NCI-H128 (cell line): ENCODE results near the gene KRT8.
A peak's percentile ranks its signal among the peaks of the same experiment; 100 is the strongest.
"Not testable (repeated sequence)": the region's sequence is repeated elsewhere in the genome, so short reads cannot be mapped to it uniquely, and the experiment has no call there.

ENCODE experiments used
- DNase-seq: peaks from one replicate; lab custom pipeline; 2025; ENCODE audit not compliant: unreplicated experiment; lab: John Stamatoyannopoulos, UW

Gene KRT8

GRCh38 chr12:52876372-52876771 is 28.5 kb downstream of the KRT8 start:
- DNase-seq: no peak

GRCh38 chr12:52874573-52875435 is 30.1 kb downstream of the KRT8 start:
- DNase-seq: no peak

- no peak for DNase-seq
Observed at GRCh38 chr12:52873832-52874572, 30.9 kb downstream of the KRT8 start.

- no peak for DNase-seq
Observed at GRCh38 chr12:52873513-52873831, 31.4 kb downstream of the KRT8 start.

DNA sequence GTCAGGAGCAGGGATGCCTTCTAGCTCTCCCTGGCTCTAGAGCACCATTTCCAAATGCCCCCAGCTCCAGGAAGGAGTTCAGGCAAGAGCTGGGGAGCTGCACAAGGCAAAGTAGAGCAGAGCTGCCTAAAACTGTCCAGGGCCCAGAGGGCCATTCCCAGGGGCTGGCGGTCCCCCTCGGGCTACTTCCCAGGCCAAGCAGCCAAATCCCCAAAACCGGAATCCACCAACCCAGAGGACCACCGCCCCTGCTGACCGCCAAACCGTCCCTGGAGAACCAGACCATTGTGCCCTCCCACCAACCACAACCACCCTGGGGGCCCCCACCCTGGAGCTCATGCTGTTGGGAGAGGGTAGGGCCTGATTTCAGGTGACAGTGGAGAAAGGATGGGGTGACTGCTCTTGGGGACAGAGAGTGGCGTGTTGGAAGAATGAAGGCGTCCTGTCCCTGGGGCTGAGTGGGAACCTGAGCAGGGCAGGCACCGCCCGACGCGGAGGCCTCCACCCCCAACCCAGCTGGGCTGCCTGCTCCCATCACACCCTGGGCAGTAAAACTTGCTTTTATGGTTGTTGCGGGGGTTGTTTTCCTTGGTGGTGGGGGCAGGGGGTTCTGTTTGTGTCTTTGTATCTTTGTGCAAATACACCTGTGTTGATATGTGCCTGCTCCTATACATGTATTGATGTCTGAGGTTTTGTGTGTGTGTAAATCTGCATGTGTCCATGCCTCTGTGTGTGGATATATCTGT is 32.1 kb downstream of the KRT8 start:
- no peak for DNase-seq

DNA sequence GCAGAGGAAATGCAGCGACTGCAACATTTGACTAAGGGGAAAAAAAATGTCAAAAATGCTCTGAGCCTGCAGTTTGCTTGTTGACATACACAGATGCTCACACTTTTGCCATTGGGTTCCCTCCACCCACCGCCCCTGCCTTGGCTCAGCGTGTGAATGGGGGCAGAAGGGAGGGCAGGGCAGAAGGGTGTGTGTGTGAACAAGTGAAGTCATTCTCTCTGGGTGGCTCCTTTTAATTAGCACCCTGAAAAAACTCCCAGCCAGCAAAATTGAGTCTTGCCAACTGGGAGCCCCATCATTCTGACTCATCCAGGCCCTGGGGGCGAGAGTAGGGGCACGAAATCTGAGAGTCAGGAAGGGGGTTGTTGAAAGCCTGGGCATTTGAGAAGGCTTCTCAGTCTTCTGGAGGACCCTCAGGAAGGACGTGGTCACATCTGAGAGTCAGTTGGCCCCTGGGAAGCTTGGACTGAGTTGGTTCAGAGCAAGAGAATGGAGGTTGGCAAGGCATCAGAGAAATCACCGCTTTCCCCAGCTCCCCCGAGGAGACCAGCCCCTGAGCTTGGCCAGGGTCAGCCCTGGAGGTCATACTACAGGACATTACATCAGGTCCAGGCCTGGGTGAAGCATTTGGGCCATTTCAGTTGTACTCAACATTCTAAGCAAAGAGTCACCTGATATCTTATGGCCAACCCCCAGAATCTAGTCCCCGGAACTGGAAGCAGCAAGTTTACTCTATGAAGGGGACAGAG is 33.4 kb downstream of the KRT8 start:
- no peak for DNase-seq

GRCh38 chr12:52870361-52871290 is 34.2 kb downstream of the KRT8 start:
- DNase-seq: no peak

DNA sequence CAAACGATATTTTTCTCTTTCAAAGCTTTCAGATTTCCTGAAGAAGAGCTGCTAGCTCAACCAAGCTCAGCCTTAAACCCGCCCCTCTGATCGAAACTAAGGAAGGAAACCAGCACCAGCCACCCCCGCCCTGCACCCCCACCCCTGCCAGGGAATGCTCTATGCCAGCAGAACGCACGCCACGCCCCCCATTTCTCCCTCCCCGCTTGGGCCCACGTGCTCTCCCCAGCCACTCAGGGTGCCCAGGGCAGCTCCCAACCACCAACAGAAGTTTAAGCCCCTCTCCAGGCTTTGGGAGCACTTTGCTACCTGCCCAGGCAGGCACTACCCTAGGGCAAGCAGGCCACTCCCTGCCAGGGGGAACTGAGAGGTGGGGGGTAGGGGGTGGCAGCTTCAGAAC is 37.2 kb downstream of the KRT8 start:
- no peak for DNase-seq

DNA sequence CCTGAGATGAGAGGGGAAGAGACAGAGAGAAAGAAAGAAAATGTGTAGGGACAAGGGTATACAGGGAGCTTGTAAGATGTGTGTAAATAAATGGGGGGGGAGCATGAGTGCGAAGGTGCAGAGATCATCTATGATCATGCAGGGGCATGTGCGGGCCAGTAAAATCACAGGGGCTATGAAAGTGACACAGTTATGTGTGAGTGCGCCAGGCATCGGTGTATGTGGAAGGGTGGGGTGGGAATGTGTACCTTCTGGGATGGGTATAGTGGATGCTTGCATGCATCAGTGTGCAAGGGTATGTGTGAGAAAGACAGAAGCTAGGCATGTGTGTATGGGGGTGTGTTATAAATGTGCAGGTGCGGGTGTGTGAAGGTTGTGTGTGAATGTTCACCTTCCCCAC is 37.7 kb downstream of the KRT8 start:
- no peak for DNase-seq

DNA sequence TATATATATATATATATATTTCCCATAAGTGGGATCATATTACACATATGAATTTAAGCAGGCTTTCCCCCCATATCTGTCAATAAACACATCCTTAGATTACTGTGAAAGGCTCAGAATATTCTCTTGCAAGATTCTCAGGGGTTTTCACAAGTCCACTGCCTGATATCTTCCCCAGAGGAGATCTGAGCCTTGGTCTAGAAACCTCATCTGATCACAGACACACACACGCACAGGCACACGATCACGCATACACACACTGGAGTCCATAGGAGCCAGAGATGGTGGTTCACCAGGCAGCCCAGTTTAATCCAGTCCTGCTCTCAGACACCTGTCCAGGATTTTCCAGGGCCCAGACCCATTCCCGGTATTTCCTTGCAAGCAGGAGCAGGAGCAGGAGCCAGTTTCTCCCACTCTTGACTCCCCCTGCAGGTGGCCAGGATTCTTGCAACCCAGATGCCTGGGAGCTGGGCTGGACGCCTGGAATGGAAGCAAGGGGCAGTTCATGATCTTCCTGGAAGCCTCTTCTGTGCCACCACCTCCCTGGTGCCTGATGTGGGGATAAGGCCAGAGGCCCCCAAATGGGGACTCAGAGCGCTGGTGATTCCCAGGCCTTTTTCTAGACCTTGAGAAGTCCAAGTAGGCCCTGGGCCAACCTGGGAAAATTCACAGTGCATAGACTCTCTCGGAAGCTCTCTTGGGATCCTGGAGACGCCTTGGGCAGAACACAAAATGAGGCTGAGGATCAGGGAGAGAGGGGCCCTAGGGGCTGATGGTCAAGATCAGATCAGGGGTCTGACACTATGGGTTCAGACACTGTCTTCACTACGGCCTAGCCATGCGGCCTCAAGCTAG is 39.6 kb downstream of the KRT8 start:
- peak; percentile 11 for DNase-seq

DNA sequence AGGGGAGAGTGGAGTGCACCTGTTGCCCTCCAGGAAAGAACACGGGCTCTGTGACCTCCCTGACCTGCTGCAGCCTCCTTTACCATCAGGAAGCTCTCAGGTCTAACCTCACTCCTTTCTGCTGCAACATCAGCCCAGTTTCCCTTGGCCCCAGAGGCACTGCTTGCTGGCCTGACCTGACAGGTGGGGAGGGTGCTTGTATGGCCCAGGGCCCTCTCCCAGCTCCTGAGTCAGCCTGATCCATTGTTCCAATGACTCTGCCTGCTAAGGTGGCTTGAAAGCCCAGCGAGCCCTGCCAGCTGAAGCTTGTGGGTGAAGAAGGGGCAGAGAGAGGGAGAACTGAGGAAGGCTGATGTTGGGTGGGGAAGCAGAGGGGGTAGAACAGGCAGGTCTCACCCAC is 42.9 kb downstream of the KRT8 start:
- DNase-seq: no peak

- DNase-seq: no peak
Observed at GRCh38 chr12:52861511-52861910, 43.4 kb downstream of the KRT8 start.

GRCh38 chr12:52860102-52860823 is 44.6 kb downstream of the KRT8 start:
- no peak for DNase-seq

GRCh38 chr12:52857500-52857899 is 47.4 kb downstream of the KRT8 start:
- DNase-seq: no peak

- DNase-seq: no peak
Observed at GRCh38 chr12:52856787-52857186, 48.1 kb downstream of the KRT8 start.

GRCh38 chr12:52856077-52856476 is 48.8 kb downstream of the KRT8 start:
- not testable (repeated sequence) for DNase-seq

DNA sequence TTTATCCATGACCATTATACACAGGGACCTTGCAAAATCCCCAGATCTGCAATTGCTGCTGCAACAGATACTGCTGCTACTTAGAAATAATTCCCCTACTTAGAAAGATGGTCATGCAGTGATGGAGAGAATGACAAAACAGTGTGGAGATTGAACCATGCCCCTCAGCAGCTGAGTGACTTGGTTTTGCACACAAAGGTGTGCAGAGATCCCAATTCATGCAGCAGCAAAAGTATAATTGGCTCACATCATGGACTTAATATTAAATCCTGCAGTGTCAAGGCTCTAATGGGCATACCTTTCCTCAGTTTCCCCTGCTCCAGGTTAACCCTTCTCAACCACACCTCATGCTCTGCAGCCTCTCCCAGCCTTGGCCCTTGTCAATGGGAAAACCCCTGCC is 53.1 kb downstream of the KRT8 start:
- DNase-seq: no peak

GRCh38 chr12:52850681-52851080 is 54.2 kb downstream of the KRT8 start:
- DNase-seq: no peak
